NCI-H2171 treated with DMSO at 0.1 percent for 48 hours (cell line): ENCODE data around the gene GALM.
"Not testable (repeated sequence)": the region's sequence is repeated elsewhere in the genome, so short reads cannot be mapped to it uniquely, and the experiment has no call there.

Experiments used
- DNase-seq: peaks from one replicate; lab custom pipeline; 2025; lab: John Stamatoyannopoulos, UW

Gene GALM

DNA sequence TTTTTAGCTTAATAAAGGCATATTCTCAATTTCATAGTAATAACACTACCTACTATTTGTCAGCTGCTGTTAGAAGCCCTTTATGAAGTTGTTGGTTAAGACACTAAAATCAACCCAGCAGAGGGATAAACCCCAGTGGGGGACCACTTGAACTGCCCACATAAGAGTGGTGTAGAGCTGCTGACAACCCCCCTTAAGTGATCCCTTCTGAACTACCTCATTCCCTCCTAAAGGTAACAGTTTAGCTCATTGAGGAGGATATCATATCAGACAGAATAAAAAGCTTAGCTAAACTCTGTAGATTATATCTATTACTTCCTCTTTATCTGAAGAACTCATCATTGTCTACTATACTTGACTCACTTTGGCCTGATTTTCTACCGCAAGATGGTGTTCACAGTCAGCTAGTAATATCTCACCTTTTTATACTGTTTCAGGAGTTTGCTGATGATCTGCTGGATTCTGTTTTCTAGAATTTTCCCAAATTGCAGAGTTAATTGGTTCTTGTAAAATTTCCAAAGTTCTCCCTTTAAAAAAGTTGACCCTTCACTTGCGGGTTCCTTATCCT is 16.2 kb downstream of the GALM start:
- DNase-seq: no peak

DNA sequence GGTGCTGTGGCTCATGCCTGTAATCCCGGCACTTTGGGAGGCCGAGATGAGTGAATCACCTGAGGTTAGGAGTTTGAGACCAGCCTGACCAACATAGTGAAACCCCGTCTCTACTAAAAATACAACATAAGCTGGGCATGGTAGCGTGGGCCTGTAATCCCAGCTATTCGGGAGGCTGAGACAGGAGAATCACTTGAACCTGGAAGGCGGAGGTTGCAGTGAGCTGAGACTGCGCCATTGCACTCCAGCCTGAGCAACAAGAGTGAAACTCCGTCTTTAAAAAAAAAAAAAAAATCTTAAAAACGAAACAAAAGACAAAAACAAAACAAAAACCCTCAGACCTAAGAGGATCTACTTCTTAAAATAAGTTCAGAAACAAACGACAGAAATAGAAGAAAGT is 16.7 kb downstream of the GALM start:
- not testable (repeated sequence) for DNase-seq

DNA sequence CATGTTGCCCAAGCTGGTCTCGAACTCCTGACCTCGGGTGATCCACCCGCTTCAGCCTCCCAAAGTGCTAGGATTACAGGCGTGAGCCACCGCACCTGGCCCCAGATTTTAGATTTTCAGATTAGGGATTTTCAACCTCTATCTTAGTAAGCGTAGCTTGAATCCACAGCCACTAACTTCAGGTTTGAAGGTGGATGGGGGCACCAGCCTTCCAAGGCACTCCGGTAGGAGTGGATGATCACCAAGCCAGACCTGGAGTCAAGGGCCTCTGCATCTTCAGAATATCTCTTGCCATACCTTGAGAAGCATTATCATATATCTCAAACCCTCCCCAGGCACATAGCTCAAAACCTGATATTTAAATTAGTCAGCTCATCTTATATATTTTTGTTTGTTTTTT is 17.9 kb downstream of the GALM start:
- DNase-seq: no peak

DNA sequence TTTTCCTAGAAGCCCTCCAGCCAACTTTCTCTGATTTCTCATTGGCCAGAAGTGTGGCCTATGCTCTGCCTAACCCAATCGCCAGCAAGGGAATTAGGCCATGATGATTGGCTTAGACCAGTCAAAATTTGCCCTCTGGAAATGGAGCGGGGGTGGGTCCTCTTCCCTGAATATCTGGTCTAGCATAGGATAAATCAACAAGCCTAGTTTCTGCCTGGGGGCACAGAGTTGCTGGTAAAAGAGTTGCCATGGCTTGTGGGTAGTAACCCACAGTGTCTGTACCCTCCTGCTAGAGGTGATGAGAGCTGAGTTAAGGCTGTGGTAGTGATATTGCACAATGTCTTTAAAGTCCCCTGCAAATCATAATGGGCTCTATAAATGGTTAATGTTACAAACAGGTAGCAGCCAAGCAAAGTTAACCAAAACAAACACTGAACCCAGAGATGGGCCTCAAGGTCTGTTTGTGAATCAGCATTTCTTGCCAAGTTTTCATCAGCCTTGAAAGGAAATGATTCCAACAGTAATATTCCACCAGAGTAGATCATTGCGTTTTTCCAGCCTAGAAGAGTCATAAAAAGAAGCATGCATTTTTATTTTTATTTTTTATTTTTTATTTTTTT is 19.3 kb downstream of the GALM start:
- no peak for DNase-seq

DNA sequence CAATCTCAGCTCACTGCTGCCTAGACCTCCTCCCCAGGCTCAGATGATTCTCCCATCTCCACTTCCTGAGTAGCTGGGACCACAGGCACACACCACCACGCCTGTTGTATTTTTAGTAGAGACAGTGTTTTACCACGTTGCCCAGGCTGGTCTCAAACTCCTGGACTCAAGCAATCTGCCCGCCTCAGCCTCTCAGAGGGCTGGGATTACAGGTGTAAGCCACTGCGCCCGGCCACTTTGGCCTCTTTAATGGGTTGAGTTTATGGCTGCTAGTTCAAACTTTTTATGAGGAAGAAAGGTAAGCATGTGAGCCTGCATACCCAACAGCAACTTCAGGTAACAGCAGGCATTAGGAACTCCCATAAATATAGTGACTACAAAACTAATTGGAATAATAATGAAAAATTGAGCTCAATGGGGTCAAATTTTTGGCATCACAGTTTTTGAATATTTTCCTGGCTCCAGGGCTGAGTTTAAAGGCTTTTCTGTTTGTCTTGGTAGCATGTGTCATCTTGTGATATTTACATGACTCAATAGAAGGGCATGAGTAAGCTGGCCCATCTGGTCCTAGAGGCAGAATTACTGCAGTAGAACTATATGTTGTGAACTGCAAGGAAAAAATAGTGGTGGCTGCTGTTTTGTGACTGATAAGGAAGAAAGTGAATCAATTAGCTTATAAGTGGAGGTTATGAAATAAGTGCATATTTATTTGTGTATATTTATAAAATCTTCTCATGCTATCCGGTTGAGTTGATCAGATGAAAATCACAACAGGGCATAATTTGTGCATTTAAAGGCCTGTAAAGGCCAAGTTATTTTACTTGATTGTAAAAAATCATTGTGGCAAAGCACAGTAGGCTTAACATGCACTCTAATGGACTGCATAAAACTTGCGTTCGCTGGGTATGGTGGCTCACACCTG is 24.8 kb downstream of the GALM start:
- peak; percentile 45 for DNase-seq

DNA sequence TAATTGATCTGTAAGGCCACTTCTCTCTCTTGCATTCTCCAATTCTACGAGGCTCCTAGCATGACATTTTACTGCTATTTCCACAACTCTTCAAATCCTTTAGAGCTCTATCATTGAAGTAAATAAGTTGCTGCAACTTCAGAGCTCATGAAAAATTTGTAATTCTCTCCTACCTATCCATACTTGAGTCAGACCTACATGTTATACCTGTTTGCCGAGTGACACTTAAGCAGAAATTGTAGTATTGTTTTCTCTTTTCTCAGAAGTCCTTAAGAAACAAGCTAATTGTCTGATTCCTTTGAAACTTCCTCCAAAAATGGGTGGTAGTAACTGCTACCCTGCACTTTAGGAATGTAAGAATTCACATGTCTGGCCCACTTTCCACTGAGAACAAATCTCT is 26.1 kb downstream of the GALM start:
- no peak for DNase-seq

DNA sequence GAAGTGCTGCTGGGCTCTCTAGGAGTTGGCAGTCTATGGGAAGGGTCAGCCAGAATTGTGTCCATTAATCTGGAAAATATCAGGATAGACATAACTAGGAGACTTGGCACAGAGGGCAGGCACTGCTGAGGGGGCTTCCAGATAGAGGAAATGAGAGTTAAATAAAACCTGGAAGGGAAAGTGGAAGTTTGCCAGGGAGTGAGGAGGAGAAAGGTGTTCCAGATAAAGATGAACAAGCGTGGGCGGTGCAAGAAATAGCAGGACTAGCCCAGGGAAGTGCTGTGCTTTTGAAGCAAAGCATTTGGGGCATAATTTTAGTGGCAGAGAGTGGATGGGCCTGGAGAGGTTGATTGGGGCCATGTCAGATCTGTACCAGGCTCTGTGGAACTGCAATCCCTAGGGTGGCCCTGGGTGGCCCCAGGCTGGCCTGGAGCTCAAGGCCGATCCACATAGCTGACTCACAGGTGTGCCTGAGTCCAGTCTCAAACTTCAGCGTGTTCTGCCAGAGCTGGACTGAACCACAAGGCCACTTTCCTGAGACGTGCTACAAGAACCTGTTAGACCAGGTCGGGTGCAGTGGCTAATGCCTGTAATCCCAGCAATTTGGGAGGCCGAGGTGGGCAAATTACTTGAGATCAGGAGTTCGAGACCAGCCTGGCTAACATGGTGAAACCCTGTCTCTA is 26.9 kb downstream of the GALM start:
- DNase-seq: no peak

DNA sequence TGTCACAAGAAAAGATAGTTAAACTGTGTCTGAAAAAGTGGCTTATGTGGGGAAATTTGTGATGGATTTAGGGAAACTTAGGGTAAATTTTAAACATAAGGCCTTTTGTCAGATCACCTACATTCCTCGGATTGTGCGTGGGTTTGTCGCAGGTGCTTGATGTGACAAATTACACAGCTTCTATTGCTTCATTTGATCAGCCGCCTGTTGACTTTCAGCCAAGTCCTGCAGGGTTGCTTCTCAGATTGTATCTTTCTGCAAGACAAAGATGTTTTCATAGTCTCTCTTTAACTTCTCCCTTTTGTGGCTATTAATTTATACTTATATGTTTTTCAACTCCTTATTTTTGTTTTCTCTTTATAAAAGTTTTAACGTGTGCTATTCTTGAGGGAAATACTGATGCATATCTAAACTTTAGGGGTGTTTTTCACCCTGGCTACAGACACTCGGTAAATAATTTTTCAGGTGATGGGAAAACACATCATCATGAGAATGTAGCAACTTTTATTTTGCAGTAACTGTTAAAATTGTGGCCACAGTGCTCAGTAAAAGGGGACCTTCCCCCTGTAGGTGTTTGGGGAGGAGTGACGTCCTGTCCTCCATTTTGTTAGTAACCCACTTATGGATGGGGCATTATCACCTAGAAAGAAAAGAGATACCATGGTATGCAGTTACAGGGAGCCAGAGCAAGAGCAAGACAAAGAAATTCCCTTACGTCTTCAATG is 31.4 kb downstream of the GALM start:
- no peak for DNase-seq

DNA sequence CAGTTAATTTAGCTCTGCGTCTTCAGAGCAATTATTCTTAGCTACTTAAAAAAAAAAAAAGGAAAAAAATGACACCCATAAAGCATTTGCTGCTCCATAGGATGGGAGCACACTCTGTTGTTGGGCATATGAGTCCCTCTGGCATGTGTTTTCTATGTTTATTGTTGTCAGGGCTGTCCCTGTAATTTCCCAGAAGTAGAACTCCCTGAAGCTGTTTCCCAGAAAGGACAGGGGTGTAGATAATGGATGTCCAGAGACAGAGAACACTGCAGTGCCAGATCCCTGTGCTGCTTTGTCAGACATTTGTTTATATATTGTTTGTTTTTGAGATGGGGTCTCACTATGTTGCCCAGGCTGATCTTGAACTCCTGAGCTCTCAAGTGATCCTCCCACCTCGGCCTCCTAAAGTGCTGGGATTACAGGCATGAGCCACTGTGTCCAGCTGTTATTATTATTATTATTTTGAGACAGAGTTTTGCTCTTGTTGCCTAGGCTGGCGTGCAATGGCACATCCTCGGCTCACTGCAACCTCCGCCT is 32.6 kb downstream of the GALM start:
- DNase-seq: no peak

DNA sequence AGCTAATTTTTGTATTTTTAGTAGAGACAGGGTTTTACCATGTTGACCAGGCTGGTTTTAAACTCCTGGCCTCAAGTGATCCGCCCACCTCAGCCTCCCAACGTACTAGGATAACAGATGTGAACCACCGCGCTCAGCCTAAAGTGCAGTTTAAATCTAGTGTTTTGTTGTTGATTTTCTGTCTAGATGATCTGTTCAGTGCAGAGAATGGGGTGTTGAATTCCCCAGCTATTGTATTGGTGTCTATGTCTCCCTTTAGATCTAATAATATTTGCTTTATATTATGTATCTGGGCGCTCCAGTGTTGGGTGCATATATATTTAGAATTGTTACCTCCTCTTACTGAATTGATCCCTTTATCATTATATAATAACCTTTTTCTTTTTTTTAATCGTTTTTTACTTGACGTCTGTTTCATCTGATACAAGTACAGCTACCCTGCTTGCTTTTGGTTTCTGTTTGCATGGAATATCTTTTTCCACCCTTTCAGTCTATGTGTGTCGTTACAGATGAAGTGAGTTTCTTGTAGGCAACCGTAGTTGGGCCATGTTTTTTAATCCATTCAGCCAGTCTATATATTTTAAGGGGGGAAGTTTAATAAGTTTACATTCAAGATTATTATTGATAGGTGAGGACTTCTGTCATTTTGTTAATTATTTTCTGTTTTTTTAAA is 34.3 kb downstream of the GALM start:
- DNase-seq: no peak

DNA sequence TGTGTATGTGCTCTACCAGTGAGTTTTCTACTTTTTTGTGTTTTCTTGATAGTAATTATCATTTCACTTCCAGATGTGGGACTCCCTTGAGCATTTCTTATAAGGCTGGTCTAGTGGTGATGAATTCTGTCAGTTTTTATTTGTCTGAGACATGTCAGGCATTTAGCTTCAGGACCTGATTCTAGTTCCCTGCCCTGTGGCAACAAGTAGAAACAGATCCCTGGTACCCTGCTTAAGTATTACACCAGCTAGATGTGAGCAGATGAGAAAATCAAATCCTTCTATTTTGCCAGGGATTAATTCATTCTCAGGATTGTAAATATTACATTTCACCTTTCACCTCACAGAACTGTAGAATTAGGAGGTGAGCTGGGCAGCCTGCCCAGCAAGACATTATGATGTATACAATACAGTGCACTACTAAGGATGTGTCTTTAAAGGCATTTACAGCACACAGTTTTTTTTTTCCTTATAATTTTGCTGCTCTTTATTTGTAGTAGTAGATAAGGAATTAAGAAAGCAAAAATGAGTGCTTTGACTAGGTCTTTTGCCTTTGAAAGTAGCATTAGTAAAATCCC is 35.1 kb downstream of the GALM start:
- no peak for DNase-seq

DNA sequence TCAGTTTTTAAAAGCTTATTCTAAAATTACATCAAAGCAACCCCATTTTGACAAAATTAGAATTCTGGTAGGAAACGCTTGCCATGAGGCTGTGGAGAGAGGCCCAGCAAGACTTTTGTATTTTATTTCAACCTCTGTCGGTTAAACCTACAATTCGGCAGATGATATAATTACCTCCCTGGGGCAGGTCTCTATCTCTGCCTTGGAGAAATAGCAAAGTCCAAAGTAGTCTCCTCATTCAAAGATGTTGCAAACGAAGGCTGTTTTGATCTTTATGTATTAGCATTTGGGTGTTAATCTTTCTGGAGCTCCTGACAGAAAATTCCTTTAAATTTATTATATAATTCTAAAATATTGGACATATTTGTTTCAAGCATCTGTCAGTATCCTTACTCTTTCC is 35.6 kb downstream of the GALM start:
- DNase-seq: no peak

DNA sequence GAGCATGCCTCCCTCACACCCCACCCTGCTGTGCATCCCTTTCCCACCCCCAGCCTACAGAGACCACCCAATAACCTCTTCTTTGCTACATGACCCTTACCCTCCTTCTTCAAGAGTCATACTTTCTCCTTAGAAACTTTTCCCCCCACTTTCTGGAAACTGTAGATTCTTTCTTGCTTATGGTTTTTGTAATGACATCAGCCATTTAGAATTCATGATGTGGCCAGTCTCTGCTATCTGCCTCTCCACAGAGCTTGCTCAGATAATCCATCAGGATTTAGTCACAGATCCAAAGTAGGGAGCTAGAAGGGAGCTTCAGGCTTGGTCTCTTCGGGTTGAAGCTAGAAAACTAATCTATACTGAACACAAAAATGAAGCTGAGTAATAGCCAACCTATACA is 36.5 kb downstream of the GALM start:
- no peak for DNase-seq

DNA sequence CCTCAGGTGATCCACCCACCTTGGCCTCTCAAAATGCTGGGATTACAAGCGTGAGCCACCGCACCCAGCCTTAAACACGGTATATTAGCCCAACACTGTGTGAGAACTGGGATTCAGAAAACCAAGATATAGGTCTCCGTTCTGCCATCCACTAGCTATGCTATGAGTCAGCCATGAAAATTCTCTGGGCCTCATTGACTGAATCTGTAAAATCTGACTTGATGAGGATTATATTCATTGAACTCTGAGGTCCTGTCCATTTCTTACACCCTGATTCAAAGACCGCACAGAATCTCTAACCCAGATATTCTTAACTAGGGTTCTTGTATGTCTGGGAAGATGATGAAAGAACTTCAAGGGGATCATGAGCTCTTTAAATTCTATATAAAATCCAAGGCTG is 37.4 kb downstream of the GALM start:
- not testable (repeated sequence) for DNase-seq

DNA sequence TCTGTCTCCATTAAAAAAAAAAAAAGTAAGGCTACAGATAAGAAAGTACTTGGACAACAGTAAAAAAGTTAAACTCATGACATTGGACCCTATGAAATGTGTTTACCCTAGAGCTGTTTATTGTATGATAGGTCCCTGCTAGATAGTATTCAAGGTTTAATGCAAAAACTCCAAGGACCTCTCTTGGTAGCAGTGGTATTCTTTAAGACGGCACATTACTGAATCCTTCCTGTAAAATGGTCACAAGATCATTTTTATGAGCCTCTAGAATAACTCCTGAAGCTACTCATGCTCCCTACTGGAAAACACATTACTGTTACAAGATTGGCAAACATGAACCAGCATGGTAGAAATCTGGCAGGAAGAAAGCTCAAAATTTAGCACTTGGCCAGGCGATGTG is 38.8 kb downstream of the GALM start:
- no peak for DNase-seq

DNA sequence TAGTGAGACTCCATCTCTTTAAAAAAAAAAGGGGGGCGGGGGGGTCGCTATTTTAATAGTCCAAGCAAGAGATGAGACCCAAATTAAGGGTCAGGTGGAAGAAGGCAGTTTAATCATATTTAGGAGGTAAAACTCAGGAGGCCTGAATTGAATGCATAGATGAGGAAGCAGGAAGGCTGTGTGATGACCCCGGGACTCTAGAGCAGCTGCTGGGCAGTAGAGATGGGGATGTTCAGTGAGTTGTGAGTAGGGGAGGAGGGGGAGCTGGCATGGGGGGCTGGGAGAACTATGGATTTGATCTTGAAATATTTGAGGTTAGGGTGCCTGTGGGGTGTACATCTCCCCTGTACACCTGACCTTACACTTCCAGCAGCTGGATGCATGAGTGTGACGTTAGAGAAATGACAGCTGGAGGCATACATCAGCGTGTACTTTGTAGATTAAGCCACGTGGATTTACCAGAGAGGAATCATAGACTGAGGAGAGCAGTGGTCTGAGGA is 41.0 kb downstream of the GALM start:
- DNase-seq: no peak

DNA sequence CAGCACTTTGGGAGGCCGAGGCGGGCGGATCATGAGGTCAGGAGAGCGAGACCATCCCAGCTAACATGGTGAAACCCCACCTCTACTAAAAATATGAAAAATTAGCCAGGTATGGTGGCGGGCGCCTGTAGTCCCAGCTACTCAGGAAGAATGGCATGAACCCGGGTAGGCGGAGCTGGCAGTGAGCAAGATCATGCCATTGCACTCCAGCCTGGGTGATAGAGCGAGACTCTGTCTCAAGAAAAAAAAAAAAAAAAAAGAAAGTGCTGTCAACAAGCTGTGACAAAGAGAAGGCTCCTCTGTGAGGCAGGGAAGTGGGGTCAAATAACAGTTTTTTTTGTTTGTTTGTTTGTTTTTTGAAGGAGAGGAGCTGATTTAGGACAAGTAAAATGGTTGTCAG is 42.6 kb downstream of the GALM start:
- not testable (repeated sequence) for DNase-seq

DNA sequence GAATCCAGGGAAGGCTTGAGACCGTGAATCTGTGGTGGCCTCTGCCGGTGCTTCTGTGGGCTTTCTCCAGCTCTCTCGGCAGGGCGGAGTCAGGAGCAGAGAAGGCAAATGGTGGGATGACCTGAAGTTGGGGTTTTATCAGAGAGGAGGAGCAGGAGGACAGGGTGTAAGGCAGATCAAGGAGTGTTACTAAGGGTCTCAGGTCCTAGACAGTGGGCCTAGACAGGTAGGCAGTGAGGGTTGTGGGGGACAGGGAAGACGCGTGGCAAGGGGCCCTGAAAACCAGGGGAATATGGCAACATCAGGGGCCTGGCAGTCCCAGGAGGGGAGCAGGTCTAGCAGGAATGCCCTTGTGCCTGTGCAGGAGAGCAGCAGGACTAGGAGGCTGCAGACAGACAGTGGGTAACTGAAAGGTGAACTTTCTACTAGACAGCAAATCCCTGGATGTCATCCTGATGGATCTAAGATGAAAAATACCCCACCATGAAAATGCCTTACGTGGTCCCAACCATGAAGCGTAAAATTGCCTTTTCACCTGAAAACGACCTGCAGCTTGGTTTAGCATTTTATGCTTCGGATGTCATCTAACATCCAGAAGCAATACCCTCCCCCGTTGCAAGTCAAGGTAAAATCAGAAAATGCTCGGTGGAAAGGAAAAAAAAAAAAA is 43.1 kb downstream of the GALM start:
- DNase-seq: no peak

DNA sequence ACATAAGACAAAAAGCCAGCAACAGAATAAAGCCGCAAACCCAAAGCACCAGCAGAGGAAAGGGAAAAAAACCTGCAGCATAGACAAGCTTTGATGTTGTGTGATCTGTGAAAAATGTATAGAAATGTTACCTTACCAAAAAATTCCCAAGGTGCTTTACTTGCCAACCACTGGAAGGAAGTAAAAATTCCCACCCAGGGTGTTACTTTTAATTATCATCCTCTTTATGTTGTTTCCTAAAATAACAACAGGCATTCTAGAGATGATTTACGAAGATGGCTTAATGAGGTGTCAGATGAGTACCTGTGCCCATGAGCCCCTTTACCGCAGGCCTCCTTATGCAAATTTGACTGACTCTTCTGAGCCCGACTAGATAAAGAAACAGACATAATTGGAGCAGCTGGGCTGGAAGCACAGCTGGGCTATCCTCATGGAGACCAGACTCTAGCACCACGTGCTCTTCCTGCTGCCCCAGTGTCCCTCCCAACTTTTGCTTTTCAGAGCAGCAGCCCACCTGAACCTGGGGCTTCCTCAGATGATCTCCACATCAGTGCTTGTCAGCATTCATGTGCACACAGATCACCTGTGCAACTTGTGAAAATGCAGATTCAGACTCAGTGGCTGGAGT is 43.8 kb downstream of the GALM start:
- peak; percentile 17 for DNase-seq

DNA sequence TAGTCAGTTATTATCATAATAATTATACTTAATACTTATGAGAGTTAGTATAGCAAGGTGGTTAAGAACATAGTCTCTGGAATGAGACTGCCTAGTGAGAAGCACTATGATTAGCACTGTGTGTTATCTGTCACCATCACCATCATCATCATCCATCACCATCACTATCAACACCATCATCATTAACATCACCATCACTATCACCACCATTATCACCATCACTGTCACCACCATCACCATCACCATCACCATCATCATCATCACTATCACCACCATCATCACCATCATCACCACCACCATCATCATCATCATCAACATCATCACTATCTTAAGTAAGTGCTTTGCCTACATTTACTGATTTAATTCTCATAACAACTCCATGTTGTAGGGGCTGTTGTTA is 45.6 kb downstream of the GALM start:
- no peak for DNase-seq
